ENCODE data around the gene SPNS2.

DNA sequence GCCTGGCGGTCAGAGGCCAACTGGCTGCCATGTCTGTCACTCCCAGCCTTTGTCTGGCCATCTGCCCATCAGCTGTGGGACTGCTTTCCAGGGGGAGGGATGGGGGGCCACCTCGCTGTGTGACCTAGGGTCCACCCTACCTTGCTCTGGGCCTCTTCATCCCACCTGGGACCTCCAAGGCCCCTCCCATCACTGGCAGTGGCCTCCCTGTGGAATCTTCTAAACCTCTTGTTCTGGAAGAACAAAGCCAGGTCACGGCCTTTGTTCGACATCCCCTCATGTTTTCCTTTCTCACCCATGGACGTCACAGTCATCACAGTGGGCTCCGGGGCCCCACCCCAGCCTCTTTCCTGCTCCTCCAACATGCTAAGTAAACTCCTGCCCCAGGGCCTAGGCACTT, 24.0 kb downstream of the SPNS2 start:
- TF ChIP-seq CTCF (IDR thresholded peaks at IDR 0.05) (no peak), POLR2A (IDR thresholded peaks at IDR 0.05) (no peak), POLR2AphosphoS5 (IDR thresholded peaks at IDR 0.05) (no peak), EP300 (IDR thresholded peaks at IDR 0.05) (no peak)
